PC-3 (cell line): Measurements from ENCODE around the gene MGA.

Experiments
- EZH2 ChIP-seq: fragments of 300-600 bp; sonication (generic); IDR thresholded peaks from one replicate; pipeline ENCODE4 v1.6.1; 2017; ENCODE audit warnings: antibody characterized with exemption, mild to moderate bottlenecking, low read length; ENCODE audit not compliant: unreplicated experiment
- EZH2phosphoT487 ChIP-seq: fragments of 300-600 bp; sonication (generic); IDR thresholded peaks from 2 replicates; pipeline ENCODE4 v1.6.1; 2018; ENCODE audit warnings: mild to moderate bottlenecking, antibody characterized with exemption, low read length, borderline replicate concordance
- TF ChIP-seq, protein P1 (sequence below): fragments of 300-600 bp; sonication (generic); conservative IDR thresholded peaks from 2 replicates; pipeline ENCODE4 v1.5.1; 2017; ENCODE audit warnings: antibody characterized with exemption, low read depth, mild to moderate bottlenecking, low read length

DNA sequence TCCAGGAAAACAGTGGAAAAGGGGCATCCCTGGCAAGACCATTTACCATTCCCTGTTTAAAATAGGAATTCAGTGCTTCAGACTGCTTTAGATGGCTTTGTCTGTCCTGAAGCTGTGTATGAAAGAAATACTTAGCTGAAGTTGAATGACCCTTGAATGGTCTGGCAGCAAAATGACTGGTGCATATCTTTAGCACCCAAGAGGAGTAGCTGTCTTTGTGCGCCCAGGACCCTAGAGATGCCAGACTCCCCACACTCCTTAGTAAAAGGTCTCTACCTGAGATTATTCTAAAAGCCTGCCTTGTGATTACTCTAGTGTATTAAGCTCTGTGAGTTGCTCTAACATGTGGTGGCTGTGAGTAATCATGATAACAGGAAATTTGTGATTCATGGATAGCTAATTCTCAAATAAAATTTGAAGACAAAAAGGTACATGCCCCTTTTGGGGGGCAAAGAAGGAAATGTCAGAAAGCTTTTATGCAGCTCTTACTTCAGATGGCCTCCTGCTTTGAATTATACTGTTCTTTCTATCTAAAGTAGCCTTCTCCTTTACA, 117.3 kb downstream of the MGA start:
- TF ChIP-seq EZH2phosphoT487 (no peak), EZH2 (no peak)
- TF ChIP-seq, protein P1, sequence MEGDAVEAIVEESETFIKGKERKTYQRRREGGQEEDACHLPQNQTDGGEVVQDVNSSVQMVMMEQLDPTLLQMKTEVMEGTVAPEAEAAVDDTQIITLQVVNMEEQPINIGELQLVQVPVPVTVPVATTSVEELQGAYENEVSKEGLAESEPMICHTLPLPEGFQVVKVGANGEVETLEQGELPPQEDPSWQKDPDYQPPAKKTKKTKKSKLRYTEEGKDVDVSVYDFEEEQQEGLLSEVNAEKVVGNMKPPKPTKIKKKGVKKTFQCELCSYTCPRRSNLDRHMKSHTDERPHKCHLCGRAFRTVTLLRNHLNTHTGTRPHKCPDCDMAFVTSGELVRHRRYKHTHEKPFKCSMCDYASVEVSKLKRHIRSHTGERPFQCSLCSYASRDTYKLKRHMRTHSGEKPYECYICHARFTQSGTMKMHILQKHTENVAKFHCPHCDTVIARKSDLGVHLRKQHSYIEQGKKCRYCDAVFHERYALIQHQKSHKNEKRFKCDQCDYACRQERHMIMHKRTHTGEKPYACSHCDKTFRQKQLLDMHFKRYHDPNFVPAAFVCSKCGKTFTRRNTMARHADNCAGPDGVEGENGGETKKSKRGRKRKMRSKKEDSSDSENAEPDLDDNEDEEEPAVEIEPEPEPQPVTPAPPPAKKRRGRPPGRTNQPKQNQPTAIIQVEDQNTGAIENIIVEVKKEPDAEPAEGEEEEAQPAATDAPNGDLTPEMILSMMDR: no peak
